Fibroblast of mammary gland (primary cell): Measurements from ENCODE around the gene FAT3.

Experiments
- DNase-seq: peaks from one replicate; pipeline ENCODE4 v3.0.0-alpha.2; 2010; ENCODE audit warnings: low read depth
- H3K4me3 ChIP-seq: 2 replicates; pipeline ENCODE4 v1.5.1; 2011; ENCODE audit warnings: low read depth, mild to moderate bottlenecking, low read length, moderate library complexity; ENCODE audit not compliant: control insufficient read depth
- TF ChIP-seq, protein P1 (sequence below): conservative IDR thresholded peaks from 2 replicates; pipeline ENCODE4 v1.5.1; 2011; ENCODE audit warnings: low read depth, low read length, inconsistent platforms; ENCODE audit not compliant: control insufficient read depth, insufficient read depth

The FAT3 gene

GRCh38 chr11:92272651-92273050 lies 48.0 kb downstream of the FAT3 start:
- no peak overlapping the region for H3K4me3 ChIP-seq
- TF ChIP-seq, protein P1, sequence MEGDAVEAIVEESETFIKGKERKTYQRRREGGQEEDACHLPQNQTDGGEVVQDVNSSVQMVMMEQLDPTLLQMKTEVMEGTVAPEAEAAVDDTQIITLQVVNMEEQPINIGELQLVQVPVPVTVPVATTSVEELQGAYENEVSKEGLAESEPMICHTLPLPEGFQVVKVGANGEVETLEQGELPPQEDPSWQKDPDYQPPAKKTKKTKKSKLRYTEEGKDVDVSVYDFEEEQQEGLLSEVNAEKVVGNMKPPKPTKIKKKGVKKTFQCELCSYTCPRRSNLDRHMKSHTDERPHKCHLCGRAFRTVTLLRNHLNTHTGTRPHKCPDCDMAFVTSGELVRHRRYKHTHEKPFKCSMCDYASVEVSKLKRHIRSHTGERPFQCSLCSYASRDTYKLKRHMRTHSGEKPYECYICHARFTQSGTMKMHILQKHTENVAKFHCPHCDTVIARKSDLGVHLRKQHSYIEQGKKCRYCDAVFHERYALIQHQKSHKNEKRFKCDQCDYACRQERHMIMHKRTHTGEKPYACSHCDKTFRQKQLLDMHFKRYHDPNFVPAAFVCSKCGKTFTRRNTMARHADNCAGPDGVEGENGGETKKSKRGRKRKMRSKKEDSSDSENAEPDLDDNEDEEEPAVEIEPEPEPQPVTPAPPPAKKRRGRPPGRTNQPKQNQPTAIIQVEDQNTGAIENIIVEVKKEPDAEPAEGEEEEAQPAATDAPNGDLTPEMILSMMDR: no peak
- DNase-seq: no peak
